ENCODE results near the gene ABL2. TPM values are rescaled to one million over a fixed set of nuclear protein-coding genes. Genes with fewer than 3 reads are reported as not detected.

The ABL2 gene
- total and polyA plus RNA-seq, 12 donors, result 2.5 to 14.4 (median 10.9) TPM

DNA sequence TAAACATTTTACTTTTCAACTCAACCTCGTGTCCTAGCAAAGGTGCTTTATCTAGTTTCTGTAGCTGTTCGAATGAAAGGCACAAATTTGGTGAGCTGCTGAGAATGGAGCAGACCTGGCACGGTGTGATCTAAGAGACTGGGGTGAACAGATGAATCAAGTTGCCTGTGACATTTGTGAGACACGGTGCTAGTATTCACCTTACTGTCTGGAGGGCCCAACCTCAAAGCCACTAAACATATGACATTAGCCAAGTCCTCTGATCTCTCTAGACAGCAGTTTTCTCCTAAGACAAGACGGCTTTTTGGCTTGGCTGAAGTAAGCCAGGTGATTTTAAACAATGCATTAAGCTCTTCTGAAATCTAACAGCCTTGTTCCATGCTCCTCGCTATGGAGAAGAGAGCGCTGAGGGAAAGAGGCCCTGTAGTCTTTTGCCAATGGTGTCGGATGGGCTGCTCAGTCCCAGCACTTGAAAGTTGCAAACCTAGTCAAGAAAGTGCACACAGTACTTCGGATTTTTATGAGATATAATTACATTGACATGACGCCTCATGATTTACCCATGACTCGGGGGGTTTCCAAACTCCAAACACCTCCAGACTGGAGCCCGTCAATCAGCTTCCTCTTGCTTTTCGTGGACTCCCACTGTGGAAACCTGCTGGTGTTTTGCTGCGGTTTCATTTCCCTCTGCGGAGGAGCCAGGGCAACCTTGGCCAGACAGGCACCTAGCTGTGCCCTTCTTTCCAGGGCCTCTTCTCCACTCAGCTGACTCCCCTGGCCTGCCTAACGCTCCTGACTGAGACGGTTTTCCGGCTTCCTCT, 148.4 kb downstream of the ABL2 start:
- ATAC-seq (no peak), DNase-seq (no peak)
- H3K27me3 ChIP-seq, result no peaks in the 10 kb centered on the region
- H3K4me1 ChIP-seq, result peaks cover 3 to 28% (median 17%) of the 10 kb centered on the region in 9 donors
- H3K9me3 ChIP-seq, result no peaks in the 10 kb centered on the region
- WGBS, 2 donors, result 49 to 52% methylated on average over 18 of the region's 18 CpGs
- intact Hi-C loops (cut with DNase I), result loop anchor here in 9 of 10 donors (1.0 to 10.0 kb wide), 9 partner anchors 111 to 290 kb away; partner anchors contain the start of genes SOAT1 (in 5 of the 9) and AXDND1 (in 3 of the 9)
- no peak for TF ChIP-seq CTCF (IDR thresholded peaks at IDR 0.05)
- peak overlapping the region in 9 of 10 donors; percentile 87 to 95 (median 92) for H3K27ac ChIP-seq
- peaks cover 0 to 23% (median under 1%) of the 10 kb centered on the region in 9 donors for H3K36me3 ChIP-seq
- H3K4me3 ChIP-seq, result peak overlapping the region; percentile 80 to 99 (median 94)

GRCh38 chr1:179079113-179079761, 150.2 kb downstream of the ABL2 start:
- H3K4me3 ChIP-seq, result no peak overlapping the region
- peak; percentile 43 to 79 (median 71) for TF ChIP-seq CTCF (IDR thresholded peaks at IDR 0.05)
- ATAC-seq (peak in 5 of 8 donors; percentile 25 to 51 (median 36)), DNase-seq (peak in 1 of 2 donors; percentile 64)
- no peak overlapping the region for H3K27ac ChIP-seq
- WGBS, 2 donors, result 54 to 58% methylated on average over 18 of the region's 18 CpGs
- H3K36me3 ChIP-seq, result peaks cover 0 to 19% (median 1%) of the 10 kb centered on the region in 9 donors
- intact Hi-C loops (cut with DNase I), result loop anchor here in 7 of 10 donors (1.0 to 10.0 kb wide), 9 partner anchors 115 to 292 kb away; partner anchors contain the start of genes SOAT1 (in 2 of the 7) and AXDND1 (in 1 of the 7)
- H3K9me3 ChIP-seq, result no peaks in the 10 kb centered on the region
- H3K27me3 ChIP-seq, result no peaks in the 10 kb centered on the region
- peaks cover 3 to 28% (median 17%) of the 10 kb centered on the region in 9 donors for H3K4me1 ChIP-seq

GRCh38 chr1:179077396-179077795, 152.1 kb downstream of the ABL2 start:
- no peak for ATAC-seq
- H3K27me3 ChIP-seq, result no peaks in the 10 kb centered on the region
- 82 to 87% methylated on average over 7 of the region's 7 CpGs for WGBS, 2 donors

More at GRCh38 chr1:179077396-179077795, 152.1 kb downstream of the ABL2 start:
- Histone ChIP-seq H3K9me3 (no peaks in the 10 kb centered on the region), H3K4me3 (no peak overlapping the region), H3K4me1 (peaks cover 3 to 14% (median 9%) of the 10 kb centered on the region in 9 donors), H3K27ac (no peak overlapping the region), H3K36me3 (peaks cover 0 to 37% (median 8%) of the 10 kb centered on the region in 9 donors)
- intact Hi-C loops (cut with DNase I), result loop anchor here in 2 of 10 donors (5.0 to 10.0 kb wide), 2 partner anchors 215 to 287 kb away; partner anchors contain the start of genes AXDND1 (in 1 of the 2) and SOAT1 (in 1 of the 2)
- DNase-seq, result no peak
- no peak for TF ChIP-seq CTCF (IDR thresholded peaks at IDR 0.05)

Measured in heart right ventricle (tissue), 16 donors.